Measurements from ENCODE around the gene RNF7.

Gene RNF7

DNA sequence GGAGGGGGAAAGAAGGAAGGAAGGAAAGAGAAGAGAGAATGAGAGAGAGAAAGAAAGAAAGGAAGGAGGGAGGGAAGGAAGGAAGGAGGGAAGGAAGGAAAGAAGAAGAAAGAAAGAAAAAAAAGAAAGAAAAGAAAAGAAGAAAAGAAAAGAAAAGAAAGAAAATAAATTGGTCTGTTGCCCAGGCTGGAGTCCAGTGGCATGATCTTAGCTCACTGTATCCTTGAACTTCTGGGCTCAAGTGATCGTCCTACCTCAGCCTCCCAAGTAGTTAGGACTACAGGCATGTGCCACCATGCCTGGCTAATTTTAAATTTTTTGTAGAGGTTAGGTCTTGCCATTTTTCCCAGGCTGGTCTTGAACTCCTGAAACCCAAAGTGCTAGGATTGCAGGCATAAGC is 11.6 kb upstream of the RNF7 start:
- Histone ChIP-seq H3K9me3 (ENCODE audit: severe bottlenecking) (no peaks in the 10 kb centered on the region), H3K4me3 (ENCODE audit: low read depth, low read length) (no peak overlapping the region), H3K27me3 (ENCODE audit: insufficient read depth, low read depth, severe bottlenecking) (no peaks in the 10 kb centered on the region), H3K27ac (no peak overlapping the region), H3K36me3 (no peaks in the 10 kb centered on the region)
- TF ChIP-seq, protein P1, sequence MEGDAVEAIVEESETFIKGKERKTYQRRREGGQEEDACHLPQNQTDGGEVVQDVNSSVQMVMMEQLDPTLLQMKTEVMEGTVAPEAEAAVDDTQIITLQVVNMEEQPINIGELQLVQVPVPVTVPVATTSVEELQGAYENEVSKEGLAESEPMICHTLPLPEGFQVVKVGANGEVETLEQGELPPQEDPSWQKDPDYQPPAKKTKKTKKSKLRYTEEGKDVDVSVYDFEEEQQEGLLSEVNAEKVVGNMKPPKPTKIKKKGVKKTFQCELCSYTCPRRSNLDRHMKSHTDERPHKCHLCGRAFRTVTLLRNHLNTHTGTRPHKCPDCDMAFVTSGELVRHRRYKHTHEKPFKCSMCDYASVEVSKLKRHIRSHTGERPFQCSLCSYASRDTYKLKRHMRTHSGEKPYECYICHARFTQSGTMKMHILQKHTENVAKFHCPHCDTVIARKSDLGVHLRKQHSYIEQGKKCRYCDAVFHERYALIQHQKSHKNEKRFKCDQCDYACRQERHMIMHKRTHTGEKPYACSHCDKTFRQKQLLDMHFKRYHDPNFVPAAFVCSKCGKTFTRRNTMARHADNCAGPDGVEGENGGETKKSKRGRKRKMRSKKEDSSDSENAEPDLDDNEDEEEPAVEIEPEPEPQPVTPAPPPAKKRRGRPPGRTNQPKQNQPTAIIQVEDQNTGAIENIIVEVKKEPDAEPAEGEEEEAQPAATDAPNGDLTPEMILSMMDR (IDR thresholded peaks at IDR 0.05; ENCODE audit: low read depth, low read length): no peak
- DNase-seq: no peak

GRCh38 chr3:141728355-141728892 is 9.7 kb upstream of the RNF7 start:
- TF ChIP-seq, protein P1 (IDR thresholded peaks at IDR 0.05; ENCODE audit: low read depth, low read length): no peak
- no peaks in the 10 kb centered on the region for H3K27me3 ChIP-seq (ENCODE audit: insufficient read depth, low read depth, severe bottlenecking)
- H3K4me3 ChIP-seq (ENCODE audit: low read depth, low read length): no peak overlapping the region
- DNase-seq: no peak
- no peaks in the 10 kb centered on the region for H3K36me3 ChIP-seq
- H3K27ac ChIP-seq: no peak overlapping the region
- no peaks in the 10 kb centered on the region for H3K9me3 ChIP-seq (ENCODE audit: severe bottlenecking)

DNA sequence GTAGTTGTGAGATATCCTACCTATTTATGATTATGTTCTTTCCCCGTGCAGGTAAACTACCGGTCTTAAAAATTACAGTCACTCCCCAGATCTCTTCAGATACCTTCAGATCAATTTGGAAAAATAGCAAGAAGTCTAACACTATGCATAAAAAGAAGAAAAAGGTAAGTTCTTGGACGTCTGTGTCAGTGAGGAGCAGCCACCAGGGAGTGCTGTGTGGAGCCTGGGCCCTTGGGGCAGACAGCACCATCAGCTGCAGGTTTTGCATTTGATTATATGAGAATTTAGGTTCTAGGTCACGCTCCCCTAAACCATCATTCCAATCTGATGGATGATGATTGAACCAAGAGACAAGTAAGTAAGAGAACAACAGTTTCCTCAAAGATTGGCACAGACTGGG is 8.9 kb upstream of the RNF7 start:
- Histone ChIP-seq H3K4me3 (ENCODE audit: low read depth, low read length) (no peak overlapping the region), H3K27me3 (ENCODE audit: insufficient read depth, low read depth, severe bottlenecking) (no peaks in the 10 kb centered on the region), H3K27ac (no peak overlapping the region), H3K9me3 (ENCODE audit: severe bottlenecking) (no peaks in the 10 kb centered on the region), H3K36me3 (no peaks in the 10 kb centered on the region)
- TF ChIP-seq, protein P1 (IDR thresholded peaks at IDR 0.05; ENCODE audit: low read depth, low read length): no peak
- no peak for DNase-seq

DNA sequence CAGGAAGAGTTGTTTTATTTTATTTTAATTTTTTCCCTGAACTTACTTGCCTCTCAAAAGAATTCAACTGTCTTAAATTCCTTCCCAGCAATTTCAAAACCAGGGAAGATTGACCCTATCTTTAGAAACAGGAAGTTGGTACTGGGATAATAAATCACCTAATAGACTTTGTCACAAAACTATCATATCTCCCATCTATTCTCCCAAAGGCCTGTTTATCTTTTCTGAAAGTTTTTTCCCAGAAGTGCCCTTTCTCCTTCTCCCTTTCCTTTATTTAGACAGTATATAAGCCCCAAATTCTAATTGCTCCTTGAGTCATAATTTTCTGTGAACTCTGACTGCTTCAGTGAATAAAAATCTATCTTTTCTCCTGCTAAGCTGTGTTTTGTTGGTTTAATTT is 2.9 kb upstream of the RNF7 start:
- TF ChIP-seq, protein P1 (IDR thresholded peaks at IDR 0.05; ENCODE audit: low read depth, low read length): no peak
- no peak overlapping the region for H3K27ac ChIP-seq
- no peak overlapping the region for H3K4me3 ChIP-seq (ENCODE audit: low read depth, low read length)
- no peaks in the 10 kb centered on the region for H3K27me3 ChIP-seq (ENCODE audit: insufficient read depth, low read depth, severe bottlenecking)
- no peaks in the 10 kb centered on the region for H3K36me3 ChIP-seq
- no peak for DNase-seq
- H3K9me3 ChIP-seq (ENCODE audit: severe bottlenecking): no peaks in the 10 kb centered on the region

GRCh38 chr3:141735770-141736465 is 2.2 kb upstream of the RNF7 start:
- no peak for DNase-seq
- TF ChIP-seq, protein P1 (IDR thresholded peaks at IDR 0.05; ENCODE audit: low read depth, low read length): no peak
- H3K36me3 ChIP-seq: no peaks in the 10 kb centered on the region
- H3K9me3 ChIP-seq (ENCODE audit: severe bottlenecking): no peaks in the 10 kb centered on the region
- H3K4me3 ChIP-seq (ENCODE audit: low read depth, low read length): no peak overlapping the region
- H3K27me3 ChIP-seq (ENCODE audit: insufficient read depth, low read depth, severe bottlenecking): no peaks in the 10 kb centered on the region
- H3K27ac ChIP-seq: no peak overlapping the region

- DNase-seq: no peak
- H3K36me3 ChIP-seq: no peaks in the 10 kb centered on the region
- no peak overlapping the region for H3K27ac ChIP-seq
- no peaks in the 10 kb centered on the region for H3K9me3 ChIP-seq (ENCODE audit: severe bottlenecking)
- H3K4me3 ChIP-seq (ENCODE audit: low read depth, low read length): no peak overlapping the region
- H3K27me3 ChIP-seq (ENCODE audit: insufficient read depth, low read depth, severe bottlenecking): no peaks in the 10 kb centered on the region
- TF ChIP-seq, protein P1 (IDR thresholded peaks at IDR 0.05; ENCODE audit: low read depth, low read length): no peak
Observed at GRCh38 chr3:141737093-141737492, 1.0 kb upstream of the RNF7 start.

Measured in WERI-Rb-1 (cell line).